IMR-90 (cell line): ENCODE data around the gene NADK. TPM values are rescaled to one million over a fixed set of nuclear protein-coding genes. Genes with fewer than 3 reads are reported as not detected.

Experiments
- ATAC-seq: fragments of 200-7000 bp; cut with Tn5 transposase; 2 replicates; pipeline ENCODE4 v1.9.1; 2020; ENCODE audit warnings: low read depth, mild to moderate bottlenecking, moderate library complexity
- BruUV-seq: library from RNA; stranded (reverse); fragments of 400-500 nt; replicated peaks from 2 replicates; lab custom pipeline; 2021; lab: Mats Ljungman, UMichigan
- CTCF ChIA-PET: fragments of 300-600 bp; formaldehyde crosslinking; extraction: SDS; loops from one replicate; lab custom pipeline; 2021; ENCODE audit warnings: antibody characterized with exemption; lab: Yijun Ruan, JAX
- POLR2A ChIA-PET: fragments of 300-600 bp; sonication (Branson Sonifier 250); formaldehyde crosslinking; loops from one replicate; lab custom pipeline; 2022; ENCODE audit warnings: antibody characterized with exemption; ENCODE audit not compliant: unreplicated experiment; lab: Charles Lee
- DNase-seq: peaks from one replicate; pipeline ENCODE4 v3.0.0; 2013
- H2AFZ ChIP-seq: replicated peaks from 2 replicates; pipeline ENCODE3; 2013; ENCODE audit warnings: low read length, mild to moderate bottlenecking; ENCODE audit not compliant: poor library complexity
- H2AK5ac ChIP-seq: 2 replicates; pipeline ENCODE4 v1.6.1; 2013; ENCODE audit warnings: low read depth, low read length, inconsistent platforms
- H2AK9ac ChIP-seq: replicated peaks from 2 replicates; pipeline ENCODE3; 2013; ENCODE audit warnings: mild to moderate bottlenecking, low read depth, low read length, moderate library complexity; ENCODE audit not compliant: poor library complexity
- H2BK120ac ChIP-seq: 2 replicates; pipeline ENCODE4 v1.6.1; 2013; ENCODE audit warnings: low read depth, low read length, inconsistent platforms
- H2BK15ac ChIP-seq: 3 replicates; pipeline ENCODE4 v1.6.1; 2013; ENCODE audit warnings: low read depth, low read length, inconsistent platforms
- H2BK20ac ChIP-seq: 2 replicates; pipeline ENCODE4 v1.6.1; 2013; ENCODE audit warnings: low read depth, mild to moderate bottlenecking, inconsistent platforms, low read length, moderate library complexity
- H2BK5ac ChIP-seq: 2 replicates; pipeline ENCODE4 v1.6.1; 2013; ENCODE audit warnings: mild to moderate bottlenecking, low read depth, low read length, inconsistent platforms; ENCODE audit not compliant: poor library complexity, severe bottlenecking
- H3K14ac ChIP-seq: replicated peaks from 2 replicates; pipeline ENCODE4 v1.6.1; 2013; ENCODE audit warnings: low read depth, low read length, inconsistent platforms
- H3K18ac ChIP-seq: 2 replicates; pipeline ENCODE4 v1.6.1; 2013; ENCODE audit warnings: low read depth, low read length, control low read depth
- H3K23ac ChIP-seq: 2 replicates; pipeline ENCODE4 v1.6.1; 2013; ENCODE audit warnings: low read depth, low read length, inconsistent platforms
- H3K27ac ChIP-seq: 2 replicates; pipeline ENCODE4 v1.5.1; 2013; ENCODE audit warnings: mild to moderate bottlenecking, control low read depth, low read length; ENCODE audit not compliant: insufficient read depth
- H3K27me3 ChIP-seq: 2 replicates; pipeline ENCODE4 v1.6.1; 2013; ENCODE audit warnings: low read length; ENCODE audit not compliant: control insufficient read depth, insufficient read depth
- H3K36me3 ChIP-seq: 2 replicates; pipeline ENCODE4 v1.6.1; 2013; ENCODE audit warnings: low read length, mixed read lengths; ENCODE audit not compliant: control insufficient read depth, insufficient read depth
- H3K4ac ChIP-seq: 2 replicates; pipeline ENCODE4 v1.6.1; 2013; ENCODE audit warnings: low read depth, low read length, inconsistent platforms
- H3K4me1 ChIP-seq: 2 replicates; pipeline ENCODE4 v1.6.1; 2013; ENCODE audit warnings: low read length, mixed read lengths; ENCODE audit not compliant: control insufficient read depth, insufficient read depth
- H3K4me2 ChIP-seq: 2 replicates; pipeline ENCODE4 v1.6.1; 2013; ENCODE audit warnings: low read depth, mild to moderate bottlenecking, control low read depth, low read length, moderate library complexity
- H3K4me3 ChIP-seq: 2 replicates; pipeline ENCODE4 v1.5.1; 2013; ENCODE audit warnings: low read depth, mild to moderate bottlenecking, control low read depth, low read length, moderate library complexity; ENCODE audit not compliant: insufficient read depth
- H3K56ac ChIP-seq: 2 replicates; pipeline ENCODE4 v1.6.1; 2013; ENCODE audit warnings: low read length, inconsistent platforms; ENCODE audit not compliant: insufficient read depth; ENCODE audit errors: extremely low read depth
- H3K79me1 ChIP-seq, 2 experiments: 2 replicates each; pipeline ENCODE4 v1.6.1; 2013; ENCODE audit warnings: low read length in 2 of 2, inconsistent platforms in 1 of 2, low read depth in 1 of 2
- H3K9ac ChIP-seq: 2 replicates; pipeline ENCODE4 v1.6.1; 2013; ENCODE audit warnings: low read depth, low read length, control low read depth
- H3K9me1 ChIP-seq: 2 replicates; pipeline ENCODE4 v1.6.1; 2013; ENCODE audit warnings: low read length, inconsistent platforms; ENCODE audit not compliant: insufficient read depth
- H3K9me3 ChIP-seq: 2 replicates; pipeline ENCODE4 v1.6.1; 2013; ENCODE audit warnings: low read length; ENCODE audit not compliant: control insufficient read depth, insufficient read depth
- H4K20me1 ChIP-seq: 2 replicates; pipeline ENCODE4 v1.6.1; 2013; ENCODE audit warnings: low read length, inconsistent platforms; ENCODE audit not compliant: insufficient read depth
- H4K5ac ChIP-seq: 2 replicates; pipeline ENCODE4 v1.6.1; 2013; ENCODE audit warnings: mild to moderate bottlenecking, low read depth, low read length, control low read depth
- H4K8ac ChIP-seq, 2 experiments: 2 replicates each; pipeline ENCODE4 v1.6.1; 2013; ENCODE audit warnings: low read depth in 2 of 2, low read length in 2 of 2, control low read depth in 1 of 2, inconsistent platforms in 1 of 2
- H4K91ac ChIP-seq: 2 replicates; pipeline ENCODE4 v1.6.1; 2013; ENCODE audit warnings: low read depth, low read length, inconsistent platforms; ENCODE audit not compliant: insufficient read depth
- CEBPB ChIP-seq: IDR thresholded peaks from 2 replicates; pipeline ENCODE4 v1.6.1; 2012; ENCODE audit warnings: low read depth, low read length, improper control_type of control experiment
- WGBS, 2 experiments: methylation state at CpG; one replicate each; pipeline versions ENCODE4 v1.1.5 to v1.1.7; 2013; ENCODE audit warnings: missing lambda C conversion rate in 2 of 2; ENCODE audit not compliant: insufficient read length in 1 of 2; ENCODE audit errors: extremely low coverage in 2 of 2; 5-methylcytosine and 5-hydroxymethylcytosine counted together
- dilution Hi-C: fragments of 300-500 bp; cut with HindIII; formaldehyde crosslinking; loops from one replicate; pipeline ENCODE4 v1.14.3; 2018; ENCODE audit warnings: low sequenced_read_pairs; ENCODE audit not compliant: unreplicated experiment
- in situ Hi-C: fragments of 300-500 bp; cut with MboI; formaldehyde crosslinking; loops from 3 replicates; pipeline ENCODE4 v1.14.3; 2019; ENCODE audit warnings: low sequenced_read_pairs, inconsistent platforms, mixed read lengths
- intact Hi-C: fragments of 100-400 bp; cut with micrococcal nuclease; formaldehyde crosslinking; loops from 2 replicates; pipeline ENCODE4 v1.10.0; 2022
- polyA plus RNA-seq, 3 experiments: library from polyadenylated mRNA; depleted of rRNA; stranded (reverse); fragments of >200 nt; gene quantifications; 2 replicates each; pipeline ENCODE4 v1.2.3, GENCODE V29; 2012; ENCODE audit warnings: low replicate concordance in 1 of 3
- total RNA-seq: library from RNA; depleted of rRNA; stranded (reverse); fragments of >200 nt; gene quantifications from 2 replicates; pipeline ENCODE4 v1.2.3, GENCODE V29; 2012
- TF ChIP-seq, protein P1 (sequence below): fragments of 150-350 bp; IDR thresholded peaks from 2 replicates; pipeline ENCODE4 v1.6.1; 2017; ENCODE audit warnings: mild to moderate bottlenecking, antibody characterized with exemption, low read length, low read depth

Gene NADK
- total and polyA plus RNA-seq, 2 of the 4 experiments (the other 2 are of a cell fraction), result 12.5 to 56.1 TPM

DNA sequence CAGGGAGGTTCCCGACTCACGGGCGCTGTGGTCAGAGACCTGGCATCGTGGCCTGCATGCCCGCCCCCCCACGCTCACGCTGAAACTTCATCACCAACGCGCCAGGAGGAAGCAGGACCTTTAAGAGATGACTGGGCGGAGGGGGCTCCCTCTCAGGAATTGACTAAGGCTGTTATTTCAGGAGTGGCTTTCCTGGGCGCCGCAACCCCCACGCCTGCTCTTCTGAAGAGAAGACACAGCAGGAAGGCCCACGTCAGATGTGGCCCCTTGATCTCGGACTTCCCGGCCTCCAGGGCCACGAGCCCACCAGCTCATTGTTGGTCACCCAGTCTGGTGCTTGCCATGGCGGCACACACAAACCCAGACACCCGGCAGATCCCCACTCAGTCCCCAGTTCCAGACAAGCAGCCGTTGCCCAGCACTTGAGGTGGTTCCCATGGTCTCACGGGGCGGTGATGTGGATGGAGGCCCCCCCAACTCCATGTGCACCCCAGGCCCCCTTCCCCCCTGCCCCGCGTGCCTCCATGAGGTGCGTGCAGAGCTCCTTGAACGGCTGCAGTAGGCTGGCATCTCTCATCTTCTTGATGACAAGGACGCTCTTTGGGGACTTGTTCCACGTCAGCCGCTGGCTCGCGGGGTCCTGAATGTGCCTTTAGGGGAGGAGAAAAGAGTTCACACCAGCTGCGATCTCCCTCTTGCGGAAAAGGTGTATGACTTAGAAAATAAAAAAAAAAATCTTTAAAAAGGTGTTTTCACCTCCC is 21.4 kb downstream of the NADK start:
- Histone ChIP-seq H3K27me3 (no peaks in the 10 kb centered on the region), H3K56ac (no peak overlapping the region), H3K4me1 (no peaks in the 10 kb centered on the region), H3K27ac (no peak overlapping the region), H3K18ac (no peak overlapping the region), H4K20me1 (peaks cover 13% of the 10 kb centered on the region; the same call in 1 of the 2 replicates), H3K4ac (no peak overlapping the region), H3K9me3 (no peaks in the 10 kb centered on the region), H4K5ac (no peak overlapping the region), H3K4me2 (no peak overlapping the region), H4K91ac (no peak overlapping the region), H2BK120ac (no peak overlapping the region), H2AK5ac (no peak overlapping the region), H3K9me1 (no peaks in the 10 kb centered on the region; the same call in 1 of the 2 replicates), H3K4me3 (no peak overlapping the region), H2BK5ac (no peak overlapping the region), H3K79me1 (peaks cover 5 to 21% of the 10 kb centered on the region in 2 experiments; a peak in 3 of 4 replicates), H2BK15ac (no peak overlapping the region), H2BK20ac (no peak overlapping the region), H3K9ac (no peak overlapping the region), H3K23ac (no peak overlapping the region), H2AFZ (no peak overlapping the region), H2AK9ac (peak overlapping the region; percentile 8), H4K8ac (no peak overlapping the region), H3K36me3 (peaks cover 63% of the 10 kb centered on the region), H3K14ac (no peak overlapping the region)
- dilution Hi-C loops (no loop called here), intact Hi-C loops (no loop called here), in situ Hi-C loops (no loop called here)
- BruUV-seq, result no TSS peak
- no peak for TF ChIP-seq CEBPB
- TF ChIP-seq, protein P1, sequence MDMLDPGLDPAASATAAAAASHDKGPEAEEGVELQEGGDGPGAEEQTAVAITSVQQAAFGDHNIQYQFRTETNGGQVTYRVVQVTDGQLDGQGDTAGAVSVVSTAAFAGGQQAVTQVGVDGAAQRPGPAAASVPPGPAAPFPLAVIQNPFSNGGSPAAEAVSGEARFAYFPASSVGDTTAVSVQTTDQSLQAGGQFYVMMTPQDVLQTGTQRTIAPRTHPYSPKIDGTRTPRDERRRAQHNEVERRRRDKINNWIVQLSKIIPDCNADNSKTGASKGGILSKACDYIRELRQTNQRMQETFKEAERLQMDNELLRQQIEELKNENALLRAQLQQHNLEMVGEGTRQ, result no peak
- ChIA-PET POLR2A (no interaction called here), CTCF (no interaction called here)
- no peak for ATAC-seq
- 99% methylated on average over 17 of the region's 33 CpGs; no CpG with 5 or more reads in 1 of the 2 experiments for WGBS, 2 experiments
- DNase-seq, result no peak
